Islet of Langerhans (tissue), 1 donor: ENCODE data around the gene DHX34.
"Not testable (repeated sequence)": the region's sequence is repeated elsewhere in the genome, so short reads cannot be mapped to it uniquely, and the experiment has no call there.

Source experiments
- FAIRE-seq: peaks from one replicate; lab custom pipeline; 2011; peaks lifted over from hg19 to GRCh38; lab: Jason Lieb, UNC

DHX34 gene

DNA sequence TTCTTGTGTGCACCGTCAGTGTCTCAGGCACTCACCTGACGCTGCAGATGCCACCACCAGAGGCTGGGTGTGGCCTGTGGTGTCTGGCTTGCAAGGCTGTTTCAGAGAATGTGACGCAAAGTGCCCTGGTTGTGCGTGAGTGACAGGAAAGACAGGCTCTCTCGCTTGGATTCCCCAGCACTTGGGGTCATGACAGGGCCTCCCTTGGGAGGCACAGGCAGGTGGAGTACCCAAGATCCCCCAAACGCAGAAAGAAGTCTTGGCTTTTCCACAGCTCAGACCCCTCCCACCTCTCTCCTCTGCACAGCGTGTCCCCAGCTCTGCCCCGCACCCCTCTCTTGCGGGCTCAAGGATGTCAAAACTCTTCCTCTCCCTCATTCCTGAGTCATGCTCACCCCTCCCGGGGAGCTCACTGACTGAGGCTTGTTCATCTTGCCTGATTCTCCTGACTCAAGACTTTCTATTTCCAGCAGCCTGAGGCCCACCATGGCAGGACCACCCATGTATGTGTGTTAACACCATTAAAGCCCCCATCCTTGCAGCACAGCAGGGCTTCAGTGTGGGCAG lies 21.0 kb downstream of the DHX34 start:
- no peak for FAIRE-seq

DNA sequence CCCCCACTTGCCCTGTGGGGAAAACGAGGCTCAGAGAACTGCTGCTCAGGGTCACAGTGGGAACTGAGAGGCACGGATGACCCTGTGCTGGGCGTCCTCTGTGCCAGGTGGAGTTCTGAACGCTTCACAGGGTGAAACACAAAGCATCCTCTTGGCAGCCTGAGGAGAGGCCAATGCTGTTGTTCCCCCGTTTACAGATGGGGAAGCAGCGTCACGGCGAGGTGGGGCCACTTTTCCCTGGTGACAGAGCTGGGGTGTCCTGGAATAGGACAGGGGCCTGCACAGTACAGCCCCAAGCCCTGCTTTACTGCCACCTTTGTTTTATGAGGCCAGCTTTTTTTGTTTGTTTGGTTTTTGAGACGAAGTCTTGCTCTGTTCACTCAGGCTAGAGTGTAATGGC lies 22.1 kb downstream of the DHX34 start:
- FAIRE-seq, result no peak

DNA sequence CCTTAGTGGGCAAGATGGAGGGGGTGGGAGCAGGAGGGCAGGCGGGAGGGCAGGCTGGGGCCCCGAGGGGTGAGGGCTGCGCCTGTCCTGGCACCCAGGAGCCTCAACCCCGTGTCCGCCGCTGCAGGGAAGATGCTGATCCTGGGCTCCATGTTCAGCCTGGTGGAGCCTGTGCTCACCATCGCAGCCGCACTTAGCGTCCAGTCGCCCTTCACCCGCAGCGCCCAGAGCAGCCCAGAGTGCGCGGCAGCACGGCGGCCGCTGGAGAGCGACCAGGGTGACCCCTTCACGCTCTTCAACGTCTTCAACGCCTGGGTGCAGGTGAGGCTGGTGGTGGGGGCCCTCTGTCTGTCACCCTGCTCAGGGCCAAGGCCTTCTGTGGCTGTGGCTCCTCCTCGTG lies 23.5 kb downstream of the DHX34 start:
- no peak for FAIRE-seq

DNA sequence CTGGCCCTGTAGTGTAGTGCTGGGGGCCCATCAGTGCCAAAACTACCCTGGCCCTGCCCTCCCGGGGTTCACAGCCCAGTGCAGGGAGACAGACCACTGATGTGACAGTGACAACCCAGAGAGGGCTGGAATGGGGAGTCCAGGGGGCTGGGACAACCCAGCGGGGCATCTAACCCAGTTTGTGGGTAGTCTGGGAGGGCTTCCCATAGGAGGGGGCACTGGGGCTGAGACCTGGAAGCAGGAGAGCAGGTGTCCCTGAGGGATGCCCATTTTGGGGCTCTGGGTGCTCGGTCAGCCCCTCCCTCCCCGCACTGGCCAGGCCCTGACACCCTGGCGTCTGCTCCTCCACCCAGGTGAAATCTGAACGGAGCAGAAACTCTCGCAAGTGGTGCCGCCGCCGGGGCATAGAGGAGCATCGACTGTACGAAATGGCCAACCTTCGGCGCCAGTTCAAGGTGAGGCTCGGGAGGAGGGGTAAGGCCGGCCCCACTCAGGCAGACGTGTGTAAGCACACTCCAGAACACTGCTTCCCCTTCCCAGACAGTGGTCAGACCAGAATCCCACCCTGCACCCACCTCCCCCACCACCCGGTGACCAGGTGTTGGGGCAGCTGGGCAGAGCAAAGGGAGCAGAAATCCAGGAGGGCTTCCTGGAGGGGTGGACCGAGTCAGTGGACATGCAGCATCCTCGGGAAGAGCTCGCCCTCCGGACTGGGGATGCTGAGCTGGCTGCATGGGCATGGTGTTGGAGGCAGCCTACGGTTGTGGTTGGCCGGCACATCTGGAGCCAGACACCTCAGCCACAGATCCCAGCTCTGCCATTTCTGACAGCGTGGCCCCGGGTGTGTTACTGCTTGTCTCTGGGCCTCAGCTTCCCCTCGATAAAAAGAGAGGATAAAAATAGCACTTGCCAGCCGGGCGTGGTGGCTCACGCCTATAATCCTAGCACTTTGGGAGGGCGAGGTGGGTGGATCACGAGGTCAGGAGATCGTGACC lies 24.4 kb downstream of the DHX34 start:
- FAIRE-seq, result no peak

DNA sequence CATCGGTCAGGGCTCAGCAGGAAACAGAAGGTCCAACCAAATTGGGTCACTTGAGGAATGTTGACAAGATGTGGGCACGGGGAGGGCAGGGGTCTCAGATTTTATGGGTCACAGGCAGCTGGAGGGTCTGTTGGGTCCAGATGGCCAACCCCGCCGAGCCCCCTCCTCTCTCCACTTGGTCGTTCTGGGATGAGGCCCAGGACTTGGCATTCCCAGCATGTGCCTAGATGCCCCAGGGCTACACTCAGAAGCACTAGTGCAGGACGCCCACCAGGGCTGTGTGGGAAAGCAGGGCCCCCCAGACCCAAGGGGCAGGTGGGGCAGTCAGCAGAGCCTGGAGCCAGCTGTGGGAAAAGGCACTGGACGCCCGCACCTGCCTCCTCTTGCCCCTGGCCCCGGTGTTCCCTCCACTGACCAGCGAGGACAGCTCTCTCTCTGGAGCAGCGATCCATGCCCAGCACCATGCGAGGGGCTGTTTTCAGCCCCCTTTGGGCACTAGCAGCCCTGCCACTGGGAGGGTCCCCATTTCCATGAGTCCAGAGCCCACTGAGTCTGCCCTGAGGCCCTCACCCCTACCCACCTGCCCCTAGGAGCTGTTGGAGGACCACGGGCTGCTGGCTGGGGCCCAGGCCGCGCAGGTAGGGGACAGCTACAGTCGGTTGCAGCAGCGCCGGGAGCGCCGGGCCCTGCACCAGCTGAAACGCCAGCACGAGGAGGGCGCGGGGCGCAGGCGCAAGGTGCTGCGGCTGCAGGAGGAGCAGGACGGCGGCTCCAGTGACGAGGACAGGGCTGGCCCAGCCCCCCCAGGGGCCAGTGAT lies 26.0 kb downstream of the DHX34 start:
- no peak for FAIRE-seq

DNA sequence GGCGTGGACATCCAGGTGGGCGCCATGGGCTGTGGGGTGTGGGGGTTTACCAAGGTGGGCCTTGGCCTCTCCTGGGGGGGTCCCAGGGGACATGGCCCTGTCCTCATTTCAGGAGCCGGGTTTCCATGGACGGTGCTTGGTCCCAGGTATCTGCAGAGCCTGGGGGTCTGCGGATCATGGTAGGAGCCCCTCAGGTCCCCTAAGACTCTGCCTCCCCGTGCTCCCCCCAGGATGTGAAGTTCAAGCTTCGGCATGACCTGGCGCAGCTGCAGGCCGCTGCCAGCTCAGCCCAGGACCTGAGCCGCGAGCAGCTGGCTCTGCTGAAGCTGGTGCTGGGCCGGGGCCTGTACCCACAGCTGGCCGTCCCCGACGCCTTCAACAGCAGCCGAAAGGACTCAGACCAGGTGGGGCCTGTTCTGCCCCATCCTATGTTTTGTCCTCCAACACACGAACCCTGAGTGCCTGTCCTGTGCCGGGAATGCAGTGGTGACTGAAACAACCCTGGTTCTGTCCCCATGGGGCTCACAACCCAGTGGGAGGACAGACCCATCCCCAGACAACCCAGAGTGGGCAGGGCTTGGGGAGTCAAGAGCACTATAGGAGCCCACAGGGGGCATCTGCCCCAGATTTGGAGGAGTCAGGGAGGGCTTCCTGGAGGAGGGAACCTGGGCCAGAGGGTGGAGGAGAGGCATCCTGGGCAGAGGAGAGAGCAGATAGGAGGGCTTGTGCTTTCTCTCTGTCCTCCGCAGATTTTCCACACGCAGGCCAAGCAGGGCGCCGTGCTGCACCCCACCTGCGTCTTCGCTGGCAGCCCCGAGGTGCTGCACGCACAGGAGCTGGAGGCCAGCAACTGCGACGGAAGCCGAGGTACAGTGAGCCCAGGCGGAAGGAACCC lies 26.8 kb downstream of the DHX34 start:
- no peak for FAIRE-seq

DNA sequence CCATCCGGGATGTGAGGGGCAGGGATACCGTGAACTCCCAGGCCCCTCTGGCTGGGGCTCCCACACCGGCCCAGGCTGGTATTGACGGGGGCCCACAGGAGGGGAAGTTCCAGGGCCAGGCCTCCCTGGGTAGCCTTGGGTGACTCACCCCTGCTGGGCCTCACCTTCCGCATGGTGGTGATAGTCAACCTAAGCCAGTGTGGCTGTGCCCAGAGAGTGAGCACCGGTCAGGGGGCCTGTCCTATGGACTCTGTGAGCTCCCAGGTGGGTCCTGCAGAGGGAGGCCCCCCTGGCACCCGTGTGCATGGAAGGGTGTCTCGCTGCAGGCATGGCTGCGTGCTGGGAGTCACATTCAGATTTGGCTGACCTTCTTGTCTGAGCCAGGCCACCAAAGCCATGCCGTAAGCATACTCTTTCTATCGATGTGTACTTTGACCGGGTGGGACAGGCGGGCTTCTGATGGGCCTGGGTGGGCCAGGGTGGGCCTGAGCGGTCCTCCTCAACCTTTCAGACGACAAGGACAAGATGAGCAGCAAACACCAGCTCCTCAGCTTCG lies 27.6 kb downstream of the DHX34 start:
- FAIRE-seq, result no peak

DNA sequence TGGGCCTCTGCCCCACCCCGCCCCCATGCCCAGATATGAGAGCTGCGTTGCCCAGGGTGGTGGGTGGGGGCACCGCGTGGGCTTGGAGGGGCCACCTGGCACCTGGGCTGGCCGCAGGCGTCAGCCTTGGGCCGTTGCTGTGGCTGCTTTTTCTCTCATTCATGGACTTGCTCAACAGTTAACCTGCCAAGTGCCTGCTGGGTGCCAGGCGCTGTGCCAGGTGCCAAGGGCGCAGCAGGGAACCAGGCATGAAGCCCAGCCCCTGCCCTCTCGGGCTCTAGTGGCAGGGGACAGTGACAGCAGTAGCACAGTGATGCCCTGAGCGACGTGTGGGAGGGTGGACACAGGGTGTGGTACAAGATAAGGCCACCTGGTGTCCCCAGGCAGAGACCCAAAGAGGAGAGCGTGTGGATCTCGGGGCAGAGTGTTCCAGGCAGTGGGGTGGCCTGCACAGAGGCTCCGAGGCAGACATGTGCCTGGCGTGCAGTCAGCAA lies 28.1 kb downstream of the DHX34 start:
- FAIRE-seq, result no peak

DNA sequence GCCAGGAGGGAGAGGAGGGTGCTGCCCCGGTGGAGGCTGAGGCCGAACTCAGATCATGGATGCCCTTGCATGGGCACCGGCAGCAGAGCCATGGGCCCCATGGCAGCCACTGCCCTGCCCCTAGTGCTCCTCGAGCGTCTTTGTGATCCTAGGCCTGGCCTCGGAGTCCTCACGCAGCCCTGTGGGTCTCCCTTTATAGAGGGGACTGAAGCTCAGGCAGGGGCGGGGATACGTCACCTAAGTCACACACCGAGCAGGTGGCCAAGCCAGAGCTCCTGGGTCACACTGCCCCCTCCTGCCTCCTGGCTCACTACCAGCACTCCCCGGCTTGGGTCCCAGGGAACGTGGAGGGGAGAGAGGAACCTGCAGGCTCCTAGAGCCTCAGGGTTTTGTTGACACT lies 28.7 kb downstream of the DHX34 start:
- FAIRE-seq, result no peak

DNA sequence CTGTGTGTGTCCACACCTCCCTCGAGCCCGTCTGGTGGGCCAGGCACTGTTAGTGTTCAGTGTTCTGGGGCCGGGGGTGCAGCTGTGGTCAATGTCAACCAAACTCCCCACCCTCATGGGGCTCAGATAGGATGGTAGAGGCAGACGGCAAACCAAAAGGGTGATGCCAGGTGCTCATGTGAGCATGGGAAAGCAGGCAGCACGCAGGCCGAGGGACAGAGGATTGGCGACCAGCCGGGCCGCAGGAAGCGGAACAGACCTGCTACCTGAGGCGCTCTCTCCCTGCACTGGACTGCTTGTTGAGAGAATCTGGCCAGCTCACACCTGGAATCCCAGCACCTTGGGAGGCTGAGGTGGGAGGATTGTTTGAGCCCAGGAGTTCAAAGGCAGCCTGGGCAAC lies 29.1 kb downstream of the DHX34 start:
- no peak for FAIRE-seq

DNA sequence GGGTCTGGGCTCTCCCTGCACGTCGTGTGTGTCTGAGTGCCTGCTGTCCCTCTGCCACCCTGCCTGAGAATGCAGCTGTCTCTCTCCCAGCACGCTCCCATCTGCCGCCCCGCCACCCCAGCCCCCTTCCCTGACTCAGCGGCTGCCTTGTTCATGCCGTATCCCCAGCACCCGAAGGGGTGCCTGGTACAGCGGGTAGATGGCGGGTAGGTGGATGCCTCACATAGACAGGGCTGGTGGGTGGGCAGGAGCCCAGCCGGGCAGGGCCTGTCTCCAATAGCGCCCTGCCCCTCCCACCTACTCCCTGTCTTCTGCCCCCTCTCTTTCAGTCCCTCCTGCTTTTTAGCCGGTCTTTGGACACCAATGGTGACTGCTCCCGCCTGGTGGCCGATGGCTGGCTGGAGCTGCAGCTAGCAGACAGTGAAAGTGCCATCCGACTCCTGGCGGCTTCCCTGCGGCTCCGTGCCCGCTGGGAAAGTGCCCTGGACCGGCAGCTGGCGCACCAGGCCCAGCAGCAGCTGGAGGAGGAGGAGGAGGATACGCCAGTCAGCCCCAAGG lies 30.3 kb downstream of the DHX34 start:
- FAIRE-seq, result no peak

DNA sequence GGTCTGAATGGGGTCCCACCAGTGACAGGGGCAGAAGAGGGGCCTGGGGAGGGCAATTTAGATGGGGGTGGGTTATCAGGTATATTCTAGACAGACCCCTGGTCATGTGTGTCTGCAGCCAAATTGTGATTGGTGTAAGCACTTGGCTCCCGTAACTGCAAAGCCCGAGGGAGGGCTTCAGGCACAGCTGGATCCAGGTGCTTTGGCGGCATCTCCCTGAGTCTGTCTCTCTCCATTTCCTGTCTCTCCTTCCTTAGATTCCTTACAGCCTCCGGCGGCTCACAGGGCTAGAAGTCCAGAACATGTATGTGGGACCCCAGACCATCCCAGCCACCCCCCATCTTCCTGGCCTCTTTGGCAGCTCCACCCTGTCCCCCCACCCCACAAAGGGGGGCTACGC lies 31.4 kb downstream of the DHX34 start:
- no peak for FAIRE-seq

DNA sequence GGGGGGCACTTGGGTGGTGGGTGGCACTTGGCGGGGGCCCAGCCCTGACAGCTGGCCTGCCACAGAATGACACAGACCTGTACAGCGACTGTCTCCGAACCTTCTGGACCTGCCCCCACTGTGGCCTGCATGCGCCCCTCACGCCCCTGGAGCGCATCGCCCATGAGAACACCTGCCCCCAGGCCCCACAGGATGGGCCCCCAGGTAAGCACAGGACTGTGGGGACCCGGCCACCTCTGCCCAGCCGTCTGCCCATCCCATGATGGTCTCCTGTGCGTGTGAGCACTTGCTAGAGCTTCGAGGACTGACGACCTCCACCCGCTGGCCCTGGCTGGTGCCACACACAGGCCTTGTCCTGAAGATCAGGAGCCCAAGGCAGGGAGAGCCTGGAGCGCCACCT lies 32.0 kb downstream of the DHX34 start:
- no peak for FAIRE-seq

DNA sequence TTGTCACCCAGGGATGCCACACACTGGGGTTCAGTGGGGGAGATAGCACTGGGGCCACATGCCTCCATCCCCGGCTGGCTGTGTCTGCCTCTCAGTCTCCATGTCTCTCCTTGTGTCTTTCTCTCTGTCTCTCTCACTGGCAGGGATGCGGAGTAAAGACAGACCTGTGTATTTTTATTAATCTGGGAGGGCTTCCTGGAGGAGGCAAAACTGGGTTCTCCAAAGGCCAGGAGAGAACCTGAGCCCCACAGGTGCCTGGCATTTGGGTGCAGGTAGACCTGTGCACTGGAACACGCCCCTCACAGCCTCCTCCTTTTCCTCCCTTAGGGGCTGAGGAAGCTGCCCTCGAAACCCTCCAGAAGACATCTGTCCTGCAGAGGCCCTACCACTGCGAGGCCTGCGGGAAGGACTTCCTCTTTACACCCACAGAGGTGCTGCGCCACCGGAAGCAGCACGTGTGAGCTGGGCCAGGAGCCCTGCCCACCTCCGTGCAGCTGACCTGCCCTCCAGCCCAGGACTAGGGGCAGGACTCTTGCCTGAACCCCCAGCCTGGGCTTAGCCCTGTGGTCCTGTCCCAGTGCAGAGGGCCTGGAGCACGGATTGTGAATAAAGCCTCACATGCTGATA lies 32.7 kb downstream of the DHX34 start:
- FAIRE-seq, result no peak

DNA sequence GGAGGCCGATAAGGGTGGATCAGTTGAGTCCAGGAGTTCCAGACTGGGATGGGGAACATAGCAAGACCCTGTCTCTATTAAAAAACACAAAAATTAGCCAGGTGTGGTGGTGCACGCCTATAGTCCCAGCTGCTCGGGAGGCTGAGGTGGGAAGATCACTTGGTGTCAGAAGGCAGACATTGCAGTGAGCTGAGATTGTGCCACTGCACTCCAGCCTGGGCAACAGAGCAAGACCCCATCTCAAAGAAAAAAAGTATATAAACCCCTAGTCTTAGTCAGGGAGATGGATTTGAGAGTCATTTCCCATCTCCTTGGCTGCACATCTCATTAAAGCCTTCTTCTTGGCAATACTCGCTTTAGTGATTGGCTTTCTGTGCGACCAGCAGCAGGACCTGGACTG lies 34.8 kb downstream of the DHX34 start:
- FAIRE-seq, result not testable (repeated sequence)

DNA sequence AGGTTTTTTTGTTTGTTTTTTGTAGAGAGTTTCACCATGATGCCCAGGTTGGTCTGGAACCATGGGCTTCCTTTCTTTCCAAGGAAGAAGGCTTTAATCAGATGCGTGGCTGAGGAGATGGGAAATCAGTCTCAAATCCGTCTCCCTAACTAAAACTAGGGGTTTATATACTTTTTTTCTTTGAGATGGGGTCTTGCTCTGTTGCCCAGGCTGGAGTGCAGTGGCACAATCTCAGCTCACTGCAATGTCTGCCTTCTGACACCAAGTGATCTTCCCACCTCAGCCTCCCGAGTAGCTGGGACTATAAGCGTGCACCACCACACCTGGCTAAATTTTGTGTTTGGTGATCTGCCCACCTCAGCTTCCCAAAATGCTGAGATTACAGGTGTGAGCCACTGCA lies 35.4 kb downstream of the DHX34 start:
- not testable (repeated sequence) for FAIRE-seq

DNA sequence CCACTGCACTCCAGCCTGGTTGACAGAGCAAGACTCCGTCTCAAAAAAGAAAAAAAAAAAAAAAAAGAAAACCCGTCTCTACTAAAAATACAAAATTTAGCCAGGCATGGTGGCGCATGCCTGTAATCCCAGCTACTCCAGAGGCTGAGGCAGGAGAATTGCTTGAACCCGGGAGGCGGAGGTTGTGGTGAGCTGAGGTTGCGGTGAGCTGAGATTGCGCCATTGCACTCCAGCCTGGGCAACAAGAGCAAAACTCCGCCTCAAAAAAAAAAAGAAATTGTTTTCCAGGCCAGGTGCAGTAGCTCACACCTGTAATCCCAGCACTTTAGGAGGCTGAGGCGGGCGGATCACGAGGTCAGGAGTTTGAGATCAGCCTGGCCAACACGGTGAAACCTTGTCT lies 37.5 kb downstream of the DHX34 start:
- not testable (repeated sequence) for FAIRE-seq

DNA sequence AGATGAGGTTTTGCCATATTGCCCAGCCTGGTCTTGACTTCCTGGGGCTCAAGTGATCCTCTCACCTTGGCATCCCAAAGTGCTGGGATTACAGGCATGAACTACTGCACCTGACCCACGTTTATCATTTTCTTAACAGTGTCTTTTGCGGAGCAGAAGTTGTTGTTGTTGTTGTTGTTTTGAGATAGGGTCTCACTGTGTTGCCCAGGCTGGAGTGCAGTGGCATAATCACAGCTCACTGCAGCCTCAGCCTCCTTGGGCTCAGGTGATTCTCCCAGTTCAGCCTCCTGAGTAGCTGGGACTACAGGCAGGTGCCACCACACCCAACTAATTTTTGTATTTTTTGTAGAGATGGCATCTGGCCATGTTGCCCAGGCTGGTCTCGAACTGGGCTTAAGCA lies 38.5 kb downstream of the DHX34 start:
- not testable (repeated sequence) for FAIRE-seq

DNA sequence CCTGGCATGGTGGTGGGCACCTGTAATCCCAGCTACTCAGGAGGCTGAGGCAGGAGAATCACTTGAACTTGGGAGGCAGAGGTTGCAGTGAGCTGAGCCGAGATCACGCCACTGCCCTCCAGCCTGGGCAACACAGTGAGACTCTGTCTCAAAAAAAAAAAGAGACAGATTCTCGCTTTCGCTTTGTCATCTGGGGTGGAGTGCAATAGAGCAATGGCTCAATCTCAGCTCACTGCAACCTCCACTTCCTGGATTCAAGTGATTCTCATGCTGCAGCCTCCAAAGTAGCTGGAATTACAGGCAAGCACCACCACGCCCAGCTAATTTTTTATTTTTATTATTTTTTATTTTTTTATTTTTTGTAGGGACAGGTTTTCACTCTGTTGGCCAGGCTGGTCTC lies 39.6 kb downstream of the DHX34 start:
- not testable (repeated sequence) for FAIRE-seq

DNA sequence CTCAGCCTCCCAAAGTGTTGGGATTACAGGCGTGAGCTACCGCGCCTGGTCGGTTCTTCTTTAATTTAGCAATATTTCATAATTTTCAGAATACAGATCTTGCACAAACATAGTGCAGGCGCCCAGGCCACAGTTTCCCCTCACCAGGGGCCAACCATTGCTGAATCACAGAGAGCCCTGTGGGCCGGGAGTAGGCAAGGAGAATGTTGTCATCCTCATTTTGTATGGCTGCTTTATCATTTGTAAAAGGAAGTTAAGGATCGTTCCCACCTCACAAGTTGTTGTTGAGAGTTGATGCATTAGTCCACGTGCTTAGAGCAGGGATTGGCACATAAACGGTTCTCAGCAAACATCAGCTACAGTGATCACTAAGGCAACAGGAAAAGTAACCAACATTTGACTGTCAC lies 40.0 kb downstream of the DHX34 start:
- FAIRE-seq, result no peak
